Measurements from ENCODE around the gene PTPRZ1.

DNA sequence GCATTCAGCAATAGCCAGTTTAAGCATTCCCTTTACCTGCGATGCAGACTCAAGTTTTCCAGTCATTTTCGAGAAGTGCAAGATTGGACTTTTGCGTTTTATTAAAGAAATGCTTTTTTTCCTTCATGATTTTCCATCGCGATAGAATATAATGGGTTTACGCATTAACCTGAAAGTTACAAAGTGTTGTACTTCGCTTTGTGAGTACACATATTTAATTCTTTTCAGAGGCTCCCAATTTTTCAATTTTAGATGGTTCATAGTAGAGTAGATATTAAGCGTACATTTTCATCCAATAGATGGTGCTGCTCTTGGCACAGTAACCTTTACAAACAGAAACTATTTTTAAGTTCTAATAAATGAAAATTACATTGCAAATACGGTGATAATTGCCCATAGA lies 1.3 kb downstream of the PTPRZ1 start:
- TF ChIP-seq, protein P1, sequence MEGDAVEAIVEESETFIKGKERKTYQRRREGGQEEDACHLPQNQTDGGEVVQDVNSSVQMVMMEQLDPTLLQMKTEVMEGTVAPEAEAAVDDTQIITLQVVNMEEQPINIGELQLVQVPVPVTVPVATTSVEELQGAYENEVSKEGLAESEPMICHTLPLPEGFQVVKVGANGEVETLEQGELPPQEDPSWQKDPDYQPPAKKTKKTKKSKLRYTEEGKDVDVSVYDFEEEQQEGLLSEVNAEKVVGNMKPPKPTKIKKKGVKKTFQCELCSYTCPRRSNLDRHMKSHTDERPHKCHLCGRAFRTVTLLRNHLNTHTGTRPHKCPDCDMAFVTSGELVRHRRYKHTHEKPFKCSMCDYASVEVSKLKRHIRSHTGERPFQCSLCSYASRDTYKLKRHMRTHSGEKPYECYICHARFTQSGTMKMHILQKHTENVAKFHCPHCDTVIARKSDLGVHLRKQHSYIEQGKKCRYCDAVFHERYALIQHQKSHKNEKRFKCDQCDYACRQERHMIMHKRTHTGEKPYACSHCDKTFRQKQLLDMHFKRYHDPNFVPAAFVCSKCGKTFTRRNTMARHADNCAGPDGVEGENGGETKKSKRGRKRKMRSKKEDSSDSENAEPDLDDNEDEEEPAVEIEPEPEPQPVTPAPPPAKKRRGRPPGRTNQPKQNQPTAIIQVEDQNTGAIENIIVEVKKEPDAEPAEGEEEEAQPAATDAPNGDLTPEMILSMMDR (IDR thresholded peaks at IDR 0.05), result peak in 1 of 5 experiments; percentile 6
- TF ChIP-seq EP300 (IDR thresholded peaks at IDR 0.05) (no peak), POLR2A (IDR thresholded peaks at IDR 0.05) (no peak)
